GM12878 (cell line): Measurements from ENCODE around the gene DUS2. TPM values are rescaled to one million over a fixed set of nuclear protein-coding genes. Genes with fewer than 3 reads are reported as not detected.
"Not testable (repeated sequence)": the region's sequence is repeated elsewhere in the genome, so short reads cannot be mapped to it uniquely, and the experiment has no call there.

Source experiments
- ATAC-seq: fragments of 200-7000 bp; cut with Tn5 transposase; 3 replicates; pipeline ENCODE4 v1.9.1; 2020; ENCODE audit warnings: mild to moderate bottlenecking, moderate library complexity
- BruUV-seq: library from RNA; stranded (reverse); fragments of 400-500 nt; replicated peaks from 2 replicates; lab custom pipeline; 2021; lab: Mats Ljungman, UMichigan
- CTCF ChIA-PET: fragments of 300-600 bp; sonication (Branson Sonifier 250); formaldehyde crosslinking; extraction: SDS; loops from one replicate; lab custom pipeline; 2021; ENCODE audit warnings: inconsistent platforms; lab: Yijun Ruan, JAX
- POLR2A ChIA-PET: fragments of 350-600 bp; formaldehyde crosslinking; extraction: SDS; loops from one replicate; lab custom pipeline; 2021; ENCODE audit warnings: inconsistent platforms; lab: Charles Lee
- RAD21 ChIA-PET: fragments of 300-600 bp; sonication (Branson Sonifier 250); formaldehyde crosslinking; loops from one replicate; lab custom pipeline; 2023; ENCODE audit warnings: antibody characterized with exemption; ENCODE audit not compliant: unreplicated experiment; lab: Charles Lee
- SMC1A ChIA-PET: fragments of 300-600 bp; sonication (Branson Sonifier 250); formaldehyde crosslinking; loops from one replicate; lab custom pipeline; 2023; ENCODE audit not compliant: unreplicated experiment, uncharacterized antibody; lab: Charles Lee
- DNase-seq: peaks from one replicate; pipeline ENCODE4 v3.0.0-alpha.2; 2011; ENCODE audit warnings: low read depth, low spot score
- FAIRE-seq: peaks from 3 replicates; lab custom pipeline; 2011; peaks lifted over from hg19 to GRCh38; lab: Jason Lieb, UNC
- H2AFZ ChIP-seq: 2 replicates; pipeline ENCODE4 v1.6.0; 2011; ENCODE audit warnings: low read depth, low read length, control low read depth; ENCODE audit not compliant: control insufficient read depth
- H3K27ac ChIP-seq: 2 replicates; pipeline ENCODE4 v1.5.1; 2011; ENCODE audit warnings: control low read depth; ENCODE audit not compliant: control insufficient read depth, insufficient read depth
- H3K27me3 ChIP-seq, 2 experiments: replicated peaks in 1 of 2; 2 replicates each; pipeline versions ENCODE4 v1.6.0 to v1.6.1; 2011; ENCODE audit warnings: low read length in 1 of 2; ENCODE audit not compliant: control insufficient read depth in 2 of 2, insufficient read depth in 2 of 2
- H3K36me3 ChIP-seq, 2 experiments: 2 replicates each; pipeline ENCODE4 v1.5.1; 2011; ENCODE audit warnings: low read length in 1 of 2; ENCODE audit not compliant: control insufficient read depth in 2 of 2, insufficient read depth in 2 of 2
- H3K4me1 ChIP-seq: 2 replicates; pipeline ENCODE4 v1.6.1; 2011; ENCODE audit warnings: mild to moderate bottlenecking, low read length, moderate library complexity, mixed read lengths; ENCODE audit not compliant: control insufficient read depth, insufficient read depth
- H3K4me2 ChIP-seq: 2 replicates; pipeline ENCODE4 v1.6.0; 2011; ENCODE audit warnings: control low read depth; ENCODE audit not compliant: control insufficient read depth, insufficient read depth
- H3K4me3 ChIP-seq: fragments of 200-600 bp; sonication (generic); 2 replicates; pipeline ENCODE4 v1.5.1; 2016
- H3K79me2 ChIP-seq: 2 replicates; pipeline ENCODE4 v1.6.0; 2011; ENCODE audit warnings: low read length; ENCODE audit not compliant: control insufficient read depth, insufficient read depth
- H3K9ac ChIP-seq: 2 replicates; pipeline ENCODE4 v1.8.0; 2011; ENCODE audit warnings: low read length, control low read depth, mixed read lengths; ENCODE audit not compliant: control insufficient read depth, insufficient read depth
- H3K9me3 ChIP-seq: replicated peaks from 3 replicates; pipeline ENCODE4 v1.5.1; 2011; ENCODE audit warnings: mild to moderate bottlenecking, low read length; ENCODE audit not compliant: control insufficient read depth, insufficient read depth
- H4K20me1 ChIP-seq: 2 replicates; pipeline ENCODE4 v1.6.0; 2011; ENCODE audit not compliant: control insufficient read depth, insufficient read depth
- BRCA1 ChIP-seq: IDR thresholded peaks from 2 replicates; pipeline ENCODE4 v1.6.1; 2011; ENCODE audit warnings: low read depth, low read length, improper control_type of control experiment
- EZH2 ChIP-seq: IDR thresholded peaks from 2 replicates; pipeline ENCODE4 v1.6.1; 2012; ENCODE audit warnings: low read depth, mild to moderate bottlenecking, control low read depth, inconsistent platforms, low read length, borderline replicate concordance; ENCODE audit not compliant: control insufficient read depth
- GABPA ChIP-seq: IDR thresholded peaks from 2 replicates; pipeline ENCODE4 v1.6.1; 2014; ENCODE audit warnings: antibody characterized with exemption, low read depth, mild to moderate bottlenecking, inconsistent platforms
- HCFC1 ChIP-seq: fragments of 150-350 bp; IDR thresholded peaks from 2 replicates; pipeline ENCODE4 v1.6.1; 2014; ENCODE audit warnings: low read length
- HDGF ChIP-seq: fragments of 450-650 bp; IDR thresholded peaks from 2 replicates; pipeline ENCODE4 v1.6.1; 2016; ENCODE audit warnings: antibody characterized with exemption
- NFYA ChIP-seq: IDR thresholded peaks from 2 replicates; pipeline ENCODE4 v1.6.1; 2011; ENCODE audit warnings: low read depth, mild to moderate bottlenecking, low read length, improper control_type of control experiment, borderline replicate concordance
- NKRF ChIP-seq: fragments of 450-650 bp; conservative IDR thresholded peaks from 2 replicates; pipeline ENCODE4 v1.6.1; 2017; ENCODE audit warnings: mild to moderate bottlenecking, moderate library complexity
- PAX8 ChIP-seq: fragments of 450-650 bp; IDR thresholded peaks from 2 replicates; pipeline ENCODE4 v1.6.1; 2017; ENCODE audit warnings: mild to moderate bottlenecking, moderate library complexity
- RELA ChIP-seq: fragments of 450-650 bp; IDR thresholded peaks from 2 replicates; pipeline ENCODE4 v1.8.0; 2014; ENCODE audit warnings: borderline replicate concordance; ENCODE audit not compliant: partially characterized antibody
- ZNF687 ChIP-seq: fragments of 450-650 bp; IDR thresholded peaks from 2 replicates; pipeline ENCODE4 v1.6.1; 2017; ENCODE audit warnings: mild to moderate bottlenecking, moderate library complexity
- WGBS: methylation state at CpG from one replicate; pipeline ENCODE4 v1.1.6; 2016; ENCODE audit warnings: low lambda C conversion rate; ENCODE audit not compliant: insufficient replicate concordance, insufficient coverage; ENCODE audit errors: missing lambda C conversion rate; 5-methylcytosine and 5-hydroxymethylcytosine counted together
- in situ Hi-C: fragments of 300-500 bp; cut with MboI; formaldehyde crosslinking; loops from 9 replicates; pipeline ENCODE4 v1.14.3; 2018; ENCODE audit warnings: mixed read lengths
- intact Hi-C: fragments of 100-400 bp; cut with micrococcal nuclease; formaldehyde crosslinking; loops from one replicate; pipeline ENCODE4 v1.14.2; 2022; ENCODE audit not compliant: unreplicated experiment
- polyA plus RNA-seq, 11 experiments: library from polyadenylated mRNA; depleted of rRNA in 4 of 11; unstranded in 6 of 11; stranded (reverse) in 5 of 11; fragments of >200 nt; fragmentation: Nextera tagmentation in 4 of 11; fragmentation: Illumina TruSeq in 1 of 11; extraction: Ambion mirVana in 4 of 11; extraction: Trizol in 1 of 11; gene quantifications; 1 replicate in 1 of 11; 2 replicates in 10 of 11; pipeline versions ENCODE4 v1.2.1 to v1.2.3, GENCODE V29; 2011 to 2016; ENCODE audit warnings: inconsistent platforms in 2 of 11, missing spikeins in 2 of 11, low read depth in 1 of 11
- total RNA-seq, 4 experiments: library from RNA; depleted of rRNA in 3 of 4; stranded (reverse); fragments of >200 nt in 3 of 4; fragmentation: Illumina TruSeq in 1 of 4; extraction: Trizol in 1 of 4; gene quantifications; 2 replicates each; pipeline versions ENCODE4 v1.2.1 to v1.2.3, GENCODE V29; 2013 to 2021

Gene DUS2
- total and polyA plus RNA-seq, 10 of the 15 experiments (the other 5 are each of a cell fraction or from before 2014, with no cell fraction given): 4.8 to 32.3 (median 25.5) TPM

- TF ChIP-seq ZNF687 (no peak), NFYA (no peak), HDGF (no peak), BRCA1 (no peak), HCFC1 (no peak), PAX8 (no peak), NKRF (no peak), EZH2 (no peak), RELA (no peak), GABPA (no peak)
These were observed 5.9 kb downstream of the DUS2 start (continued) for GRCh38 chr16:68028996-68029395.

GRCh38 chr16:68030108-68030507 lies 7.0 kb downstream of the DUS2 start:
- H2AFZ ChIP-seq, in situ Hi-C loops, H3K4me2 ChIP-seq, H3K27me3 ChIP-seq, DNase-seq, H3K79me2 ChIP-seq, FAIRE-seq, H3K27ac ChIP-seq, H3K9ac ChIP-seq, H3K36me3 ChIP-seq, H3K4me1 ChIP-seq, H4K20me1 ChIP-seq, intact Hi-C loops, POLR2A ChIA-PET, H3K9me3 ChIP-seq, BruUV-seq, H3K4me3 ChIP-seq, RAD21 ChIA-PET, ATAC-seq: not testable (repeated sequence)
- WGBS: 77% methylated on average over 6 of the region's 6 CpGs
- ChIA-PET SMC1A (interaction anchor here (0.9 to 1.6 kb wide), 2 partner anchors 13 to 63 kb away, joined by 3 read pairs; no protein-coding TSS in a partner anchor), CTCF (interaction anchor here (0.8 to 1.6 kb wide), 3 partner anchors 9 to 36 kb away, joined by 3 to 6 read pairs (median 5); no protein-coding TSS in a partner anchor)
